ENCODE data around the gene KRTAP19-3. TPM values are rescaled to one million over a fixed set of nuclear protein-coding genes. Genes with fewer than 3 reads are reported as not detected.
"Not testable (repeated sequence)": the region's sequence is repeated elsewhere in the genome, so short reads cannot be mapped to it uniquely, and the experiment has no call there.

KRTAP19-3 gene
- total RNA-seq, 1 donor from 2014 or later, result not detected

GRCh38 chr21:30505621-30506205 lies 13.9 kb upstream of the KRTAP19-3 start:
- H2AFZ ChIP-seq (replicated peaks); H3K27ac ChIP-seq; H3K27me3 Mint-ChIP-seq (ENCODE audit: insufficient read depth, low read depth); H3K4me1 Mint-ChIP-seq; H3K79me2 ChIP-seq (ENCODE audit: low read depth); H3K9me3 ChIP-seq (ENCODE audit: low read depth); H3K4me3 ChIP-seq; H3K4me1 ChIP-seq; H3K4me3 Mint-ChIP-seq; H4K20me1 ChIP-seq (ENCODE audit: low read depth); H3K27ac Mint-ChIP-seq; H3K27me3 ChIP-seq; H3K36me3 ChIP-seq; H3K9me3 Mint-ChIP-seq; H3K36me3 Mint-ChIP-seq; H3K4me2 ChIP-seq; H3F3A ChIP-seq (ENCODE audit: low read depth); H3K9ac ChIP-seq: not testable (repeated sequence)
- peak; percentile 65 for TF ChIP-seq CTCF (IDR thresholded peaks at IDR 0.05)
- DNase-seq (ENCODE audit: low spot score), result peak; percentile 23

- Histone ChIP-seq H4K20me1 (ENCODE audit: low read depth) (no peaks in the 10 kb centered on the region), H3K27ac (no peak within 1 kb of the TSS), H3K36me3 (no peaks in the 10 kb centered on the region), H3K4me1 (no peaks in the 10 kb centered on the region), H3F3A (ENCODE audit: low read depth) (no peaks in the 10 kb centered on the region), H3K9me3 (ENCODE audit: low read depth) (peaks cover 6% of the 10 kb centered on the region), H3K4me2 (no peak within 1 kb of the TSS), H3K27me3 (no peaks in the 10 kb centered on the region), H3K79me2 (ENCODE audit: low read depth) (no peaks in the 10 kb centered on the region), H2AFZ (replicated peaks) (no peak within 1 kb of the TSS), H3K4me3 (no peak within 1 kb of the TSS), H3K9ac (no peak within 1 kb of the TSS)
- peaks cover 6% of the 10 kb centered on the region for H3K4me1 Mint-ChIP-seq
- H3K9me3 Mint-ChIP-seq, result no peaks in the 10 kb centered on the region
- DNase-seq (ENCODE audit: low spot score), result no peak
- H3K27me3 Mint-ChIP-seq (ENCODE audit: insufficient read depth, low read depth), result peaks cover 3% of the 10 kb centered on the region
- no peak within 1 kb of the TSS for H3K4me3 Mint-ChIP-seq
- no peak within 1 kb of the TSS for H3K27ac Mint-ChIP-seq
- TF ChIP-seq EZH2phosphoT487 (IDR thresholded peaks at IDR 0.05) (no peak), CTCF (IDR thresholded peaks at IDR 0.05) (no peak), EZH2 (IDR thresholded peaks at IDR 0.05) (no peak)
- H3K36me3 Mint-ChIP-seq, result no peaks in the 10 kb centered on the region
Measured at GRCh38 chr21:30502041-30502440, 10.2 kb upstream of the KRTAP19-3 start, which contains the start of gene KRTAP19-5. KRTAP19-5 (minus strand) TSS chr21:30502141; CDS start chr21:30502090, 51 bp downstream.

DNA sequence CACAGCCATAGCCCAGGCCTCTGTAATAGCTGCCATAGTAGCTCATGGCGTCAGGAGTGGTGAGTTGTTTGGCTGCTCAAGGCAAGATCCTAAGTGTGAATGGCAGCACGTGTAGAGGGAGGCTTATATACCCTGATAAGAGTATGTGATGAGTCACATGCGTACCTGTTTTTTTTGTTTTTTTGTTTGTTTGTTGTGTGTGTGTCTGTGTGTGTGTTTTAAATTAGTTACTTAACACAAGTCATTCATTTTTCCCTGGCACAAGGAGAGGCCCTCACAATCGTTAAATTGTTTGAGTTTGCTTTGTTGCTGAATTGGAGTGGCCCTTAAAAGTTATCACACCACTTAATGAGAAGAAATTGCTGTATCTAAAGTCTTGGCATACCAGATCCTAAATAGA lies 5.3 kb upstream of the KRTAP19-3 start, which contains the start of gene KRTAP19-4:
Gene KRTAP19-4, minus strand, starts transcription at position 101 of the 400 bp plus-strand sequence. Its CDS starts 55 bp downstream, at position 46.
- Mint-ChIP-seq H3K9me3 (no peaks in the 10 kb centered on the region), H3K27ac (no peak within 1 kb of the TSS), H3K4me3 (no peak within 1 kb of the TSS), H3K4me1 (peaks cover 9% of the 10 kb centered on the region), H3K27me3 (ENCODE audit: insufficient read depth, low read depth) (no peaks in the 10 kb centered on the region), H3K36me3 (no peaks in the 10 kb centered on the region)
- no peaks in the 10 kb centered on the region for H3K36me3 ChIP-seq
- H4K20me1 ChIP-seq (ENCODE audit: low read depth), result no peaks in the 10 kb centered on the region
- H3K27me3 ChIP-seq, result no peaks in the 10 kb centered on the region
- no peaks in the 10 kb centered on the region for H3K4me1 ChIP-seq
- DNase-seq (ENCODE audit: low spot score), result no peak
- no peaks in the 10 kb centered on the region for H3F3A ChIP-seq (ENCODE audit: low read depth)
- no peaks in the 10 kb centered on the region for H3K79me2 ChIP-seq (ENCODE audit: low read depth)
- H3K9ac ChIP-seq, result no peak within 1 kb of the TSS
- H2AFZ ChIP-seq (replicated peaks), result no peak within 1 kb of the TSS
- H3K4me3 ChIP-seq, result no peak within 1 kb of the TSS
- no peak within 1 kb of the TSS for H3K27ac ChIP-seq
- H3K9me3 ChIP-seq (ENCODE audit: low read depth), result peaks cover 6% of the 10 kb centered on the region
- no peak within 1 kb of the TSS for H3K4me2 ChIP-seq
- TF ChIP-seq EZH2 (IDR thresholded peaks at IDR 0.05) (no peak), EZH2phosphoT487 (IDR thresholded peaks at IDR 0.05) (no peak), CTCF (IDR thresholded peaks at IDR 0.05) (no peak)

Data from neural progenitor cell (in vitro differentiated cells).